ENCODE results near the gene IL10RA.
"Not testable (repeated sequence)": the region's sequence is repeated elsewhere in the genome, so short reads cannot be mapped to it uniquely, and the experiment has no call there.

DNA sequence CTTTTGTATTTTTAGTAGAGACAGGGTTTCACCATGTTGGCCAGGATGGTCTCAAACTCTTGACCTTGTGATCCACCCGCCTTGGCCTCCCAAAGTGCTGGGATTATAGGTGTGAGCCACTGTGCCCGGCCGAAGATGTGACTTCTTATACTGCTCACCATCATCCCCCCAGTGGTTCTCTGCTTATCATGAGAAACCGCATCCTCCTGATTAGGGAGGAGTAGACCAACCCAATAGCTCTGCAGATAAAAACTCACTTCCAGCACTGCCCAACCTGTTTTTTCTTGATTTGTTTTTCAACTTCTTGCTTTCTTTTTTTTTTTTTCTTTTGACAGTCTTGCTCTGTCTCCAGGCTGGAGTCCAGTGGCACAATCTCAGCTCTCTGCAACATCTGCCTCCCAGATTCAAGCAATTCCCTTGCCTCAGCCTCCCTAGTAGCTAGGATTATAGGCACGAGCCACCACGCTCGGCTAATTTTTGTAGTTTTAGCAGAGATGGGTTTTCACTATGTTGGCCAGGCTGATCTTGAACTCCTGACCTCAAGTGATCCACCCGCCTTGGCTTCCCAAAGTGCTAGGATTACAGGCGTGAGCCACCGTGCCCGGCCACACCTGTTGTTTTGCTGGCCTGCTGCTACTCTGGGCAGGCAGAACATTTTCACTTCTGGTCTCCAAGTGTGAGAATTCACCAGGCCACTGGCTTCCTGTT is 21.5 kb downstream of the IL10RA start:
- TF ChIP-seq, protein P1, sequence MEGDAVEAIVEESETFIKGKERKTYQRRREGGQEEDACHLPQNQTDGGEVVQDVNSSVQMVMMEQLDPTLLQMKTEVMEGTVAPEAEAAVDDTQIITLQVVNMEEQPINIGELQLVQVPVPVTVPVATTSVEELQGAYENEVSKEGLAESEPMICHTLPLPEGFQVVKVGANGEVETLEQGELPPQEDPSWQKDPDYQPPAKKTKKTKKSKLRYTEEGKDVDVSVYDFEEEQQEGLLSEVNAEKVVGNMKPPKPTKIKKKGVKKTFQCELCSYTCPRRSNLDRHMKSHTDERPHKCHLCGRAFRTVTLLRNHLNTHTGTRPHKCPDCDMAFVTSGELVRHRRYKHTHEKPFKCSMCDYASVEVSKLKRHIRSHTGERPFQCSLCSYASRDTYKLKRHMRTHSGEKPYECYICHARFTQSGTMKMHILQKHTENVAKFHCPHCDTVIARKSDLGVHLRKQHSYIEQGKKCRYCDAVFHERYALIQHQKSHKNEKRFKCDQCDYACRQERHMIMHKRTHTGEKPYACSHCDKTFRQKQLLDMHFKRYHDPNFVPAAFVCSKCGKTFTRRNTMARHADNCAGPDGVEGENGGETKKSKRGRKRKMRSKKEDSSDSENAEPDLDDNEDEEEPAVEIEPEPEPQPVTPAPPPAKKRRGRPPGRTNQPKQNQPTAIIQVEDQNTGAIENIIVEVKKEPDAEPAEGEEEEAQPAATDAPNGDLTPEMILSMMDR (IDR thresholded peaks at IDR 0.05): not testable (repeated sequence)
- TF ChIP-seq EP300 (IDR thresholded peaks at IDR 0.05); POLR2A (IDR thresholded peaks at IDR 0.05; ENCODE audit: low read depth); POLR2AphosphoS5 (IDR thresholded peaks at IDR 0.05): not testable (repeated sequence)

All from esophagus muscularis mucosa (tissue), 4 donors.